Measurements from ENCODE around the gene DNAAF1. TPM values are rescaled to one million over a fixed set of nuclear protein-coding genes. Genes with fewer than 3 reads are reported as not detected.

Gene DNAAF1
- total RNA-seq (ENCODE audit: unreplicated experiment), result 0.18 TPM
- long read RNA-seq, result 0 reads

DNA sequence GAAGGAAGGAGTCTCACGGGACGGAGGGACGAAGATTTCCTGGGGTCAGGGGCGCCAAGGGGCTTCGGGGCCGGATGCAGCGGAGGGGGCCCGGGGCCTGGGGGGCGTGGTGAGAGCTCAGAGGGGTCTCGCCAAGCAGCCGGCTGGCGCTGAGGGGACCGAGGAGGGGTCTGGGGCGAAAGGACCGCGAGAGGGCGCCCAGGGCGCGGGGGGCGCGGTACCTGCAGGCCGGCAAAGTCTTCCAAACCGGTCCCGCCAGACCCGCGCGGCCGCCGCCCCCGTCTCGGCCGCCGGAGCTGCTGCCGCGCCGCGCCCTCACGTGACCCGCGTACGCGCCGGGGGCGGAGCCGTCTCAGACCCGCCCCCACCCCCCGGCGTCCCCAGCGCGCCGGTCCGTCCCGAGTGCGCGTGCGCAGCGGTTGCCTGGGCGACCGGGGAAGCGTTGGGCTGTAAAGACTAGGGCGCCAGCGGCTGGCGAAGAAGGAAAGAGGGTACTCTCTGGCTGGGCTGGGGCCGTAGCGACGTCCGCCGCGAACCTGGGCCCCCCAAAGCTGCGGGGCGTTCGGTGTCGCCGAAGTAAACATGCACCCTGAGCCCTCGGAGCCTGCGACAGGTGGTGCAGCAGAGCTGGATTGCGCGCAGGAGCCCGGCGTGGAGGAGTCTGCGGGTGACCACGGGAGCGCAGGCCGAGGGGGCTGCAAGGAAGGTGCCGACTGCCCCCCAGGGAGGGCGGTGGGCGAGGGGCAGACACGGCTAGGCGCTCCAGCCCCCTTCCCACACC, at the start of gene DNAAF1, which contains the start of gene HSDL1:
Gene DNAAF1, plus strand, starts transcription at position 450 of the 781 bp plus-strand sequence. Its CDS starts 133 bp downstream, at position 583.
Gene HSDL1, minus strand, starts transcription at position 319 of the 781 bp plus-strand sequence. CDS start 13,856 bp downstream, outside the sequence.
- H3K27me3 Mint-ChIP-seq (ENCODE audit: unreplicated experiment), result peaks cover 3% of the 10 kb centered on the region
- TF ChIP-seq CTCF (IDR thresholded peaks at IDR 0.05; ENCODE audit: unreplicated experiment), result no peak
- peak within 1 kb of the TSS; percentile 26 for H3K27ac Mint-ChIP-seq (ENCODE audit: unreplicated experiment)
- peak; percentile 99 for DNase-seq (ENCODE audit: low spot score)
- H3K9me3 Mint-ChIP-seq (ENCODE audit: unreplicated experiment), result no peaks in the 10 kb centered on the region
- H3K36me3 Mint-ChIP-seq (ENCODE audit: low read depth, unreplicated experiment), result peaks cover 3% of the 10 kb centered on the region
- peaks cover 5% of the 10 kb centered on the region for H3K4me1 Mint-ChIP-seq (ENCODE audit: unreplicated experiment)
- peak within 1 kb of the TSS; percentile 96 for H3K4me3 Mint-ChIP-seq (ENCODE audit: unreplicated experiment)

DNA sequence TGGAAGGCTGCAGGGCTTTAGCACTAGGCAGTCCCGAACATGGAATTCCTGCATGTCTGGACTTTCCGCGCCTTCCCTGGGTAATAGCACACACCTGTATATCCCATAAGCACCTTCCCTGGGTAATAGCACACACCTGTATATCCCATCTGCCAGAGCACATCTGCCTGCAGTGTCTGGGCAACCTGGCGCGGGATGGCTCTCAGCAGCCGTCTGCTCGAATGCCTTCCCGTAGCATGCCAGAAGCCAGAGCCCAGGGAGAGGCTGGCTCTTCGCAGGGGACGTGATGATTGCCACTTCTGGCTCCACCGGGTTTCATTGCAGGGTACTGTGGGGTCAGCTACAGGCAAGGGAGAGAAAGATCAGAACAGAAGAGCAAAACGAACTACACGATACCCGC, 49.6 kb upstream of the DNAAF1 start:
- H3K36me3 Mint-ChIP-seq (ENCODE audit: low read depth, unreplicated experiment), result peaks cover 31% of the 10 kb centered on the region
- peaks cover 1% of the 10 kb centered on the region for H3K27me3 Mint-ChIP-seq (ENCODE audit: unreplicated experiment)

DNA sequence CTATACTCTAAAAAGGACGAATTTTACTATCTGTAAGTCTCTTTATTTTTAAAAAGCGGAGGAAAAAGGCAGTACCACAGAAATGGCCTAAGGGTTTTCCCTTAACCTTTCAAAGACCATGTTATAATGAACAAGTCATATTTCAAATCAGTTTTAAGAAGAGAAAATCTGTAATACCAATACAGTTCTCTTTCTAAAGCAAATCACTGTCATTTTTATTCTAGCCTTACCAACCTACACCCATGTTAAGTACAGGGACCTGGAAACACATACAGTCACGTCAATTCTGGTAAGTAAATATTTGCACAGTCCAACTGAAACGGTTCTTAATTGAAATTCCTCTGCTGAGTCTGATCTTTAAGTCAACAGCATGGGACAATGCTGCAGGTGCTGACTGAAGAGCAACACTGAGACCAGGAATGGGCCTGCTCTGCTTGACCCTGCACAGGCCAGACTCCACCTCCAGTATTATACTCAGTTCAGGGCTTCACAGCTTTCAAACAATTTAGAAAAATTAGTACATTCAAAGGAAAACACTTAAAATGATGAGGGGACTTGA, 48.6 kb upstream of the DNAAF1 start:
- peaks cover 1% of the 10 kb centered on the region for H3K27me3 Mint-ChIP-seq (ENCODE audit: unreplicated experiment)
- no peak for TF ChIP-seq CTCF (IDR thresholded peaks at IDR 0.05; ENCODE audit: unreplicated experiment)
- H3K4me3 Mint-ChIP-seq (ENCODE audit: unreplicated experiment), result no peak overlapping the region
- H3K4me1 Mint-ChIP-seq (ENCODE audit: unreplicated experiment), result no peaks in the 10 kb centered on the region
- no peaks in the 10 kb centered on the region for H3K9me3 Mint-ChIP-seq (ENCODE audit: unreplicated experiment)
- H3K27ac Mint-ChIP-seq (ENCODE audit: unreplicated experiment), result no peak overlapping the region
- no peak for DNase-seq (ENCODE audit: low spot score)
- peaks cover 24% of the 10 kb centered on the region for H3K36me3 Mint-ChIP-seq (ENCODE audit: low read depth, unreplicated experiment)

More for the DNA sequence above, 49.6 kb upstream of the DNAAF1 start:
- Mint-ChIP-seq H3K4me3 (ENCODE audit: unreplicated experiment) (no peak overlapping the region), H3K4me1 (ENCODE audit: unreplicated experiment) (no peaks in the 10 kb centered on the region), H3K27ac (ENCODE audit: unreplicated experiment) (no peak overlapping the region), H3K9me3 (ENCODE audit: unreplicated experiment) (no peaks in the 10 kb centered on the region)
- no peak for DNase-seq (ENCODE audit: low spot score)
- TF ChIP-seq CTCF (IDR thresholded peaks at IDR 0.05; ENCODE audit: unreplicated experiment), result no peak

DNA sequence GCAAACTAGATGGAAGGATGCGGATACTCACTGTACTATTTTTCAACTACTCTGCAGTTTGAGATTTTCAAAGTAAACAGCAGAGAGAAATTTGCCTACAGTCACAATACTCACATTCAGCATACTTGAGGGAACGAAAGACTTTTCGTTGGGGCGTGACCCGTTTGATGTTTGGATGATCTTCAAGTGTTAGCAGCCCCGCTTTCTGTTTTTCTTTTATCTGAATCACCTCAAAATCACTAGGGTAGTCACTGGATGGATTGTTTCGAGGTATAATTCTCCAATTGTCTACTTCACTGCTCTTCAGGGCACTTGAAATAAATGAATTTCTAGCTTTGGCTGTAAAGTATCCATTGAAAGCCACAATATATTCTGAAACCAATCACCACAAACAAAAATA, 46.2 kb upstream of the DNAAF1 start:
- Mint-ChIP-seq H3K27me3 (ENCODE audit: unreplicated experiment) (peaks cover 1% of the 10 kb centered on the region), H3K4me1 (ENCODE audit: unreplicated experiment) (no peaks in the 10 kb centered on the region), H3K9me3 (ENCODE audit: unreplicated experiment) (no peaks in the 10 kb centered on the region), H3K4me3 (ENCODE audit: unreplicated experiment) (no peak overlapping the region), H3K36me3 (ENCODE audit: low read depth, unreplicated experiment) (peaks cover 14% of the 10 kb centered on the region), H3K27ac (ENCODE audit: unreplicated experiment) (no peak overlapping the region)
- no peak for DNase-seq (ENCODE audit: low spot score)
- no peak for TF ChIP-seq CTCF (IDR thresholded peaks at IDR 0.05; ENCODE audit: unreplicated experiment)

DNA sequence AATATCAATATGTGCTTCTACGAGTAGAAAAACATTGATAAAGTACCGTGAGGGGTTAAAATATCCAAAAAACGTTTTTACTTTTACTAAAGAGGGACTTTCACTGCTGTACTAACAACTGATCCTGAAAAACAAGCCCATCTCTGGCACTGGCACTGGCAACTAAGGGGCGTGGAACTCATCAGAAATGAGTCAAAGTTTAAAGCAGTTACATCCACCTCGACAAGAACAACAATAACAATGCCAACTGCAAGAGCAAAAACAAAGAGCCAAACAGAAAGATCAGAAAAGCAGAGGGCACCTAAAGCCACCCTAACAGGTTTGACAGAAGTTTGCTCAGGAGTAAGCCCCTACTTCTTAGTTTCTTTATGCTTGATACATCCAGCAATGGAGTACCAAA, 41.4 kb upstream of the DNAAF1 start:
- Mint-ChIP-seq H3K36me3 (ENCODE audit: low read depth, unreplicated experiment) (peaks cover 8% of the 10 kb centered on the region), H3K4me1 (ENCODE audit: unreplicated experiment) (peaks cover 5% of the 10 kb centered on the region), H3K4me3 (ENCODE audit: unreplicated experiment) (no peak overlapping the region), H3K27me3 (ENCODE audit: unreplicated experiment) (peaks cover 4% of the 10 kb centered on the region), H3K27ac (ENCODE audit: unreplicated experiment) (no peak overlapping the region), H3K9me3 (ENCODE audit: unreplicated experiment) (no peaks in the 10 kb centered on the region)
- no peak for TF ChIP-seq CTCF (IDR thresholded peaks at IDR 0.05; ENCODE audit: unreplicated experiment)
- DNase-seq (ENCODE audit: low spot score), result no peak

All from endothelial cell (in vitro differentiated cells).